ENCODE data around the gene ADCY4. TPM values are rescaled to one million over a fixed set of nuclear protein-coding genes. Genes with fewer than 3 reads are reported as not detected.

ADCY4 gene
- total RNA-seq, 2 donors from 2014 or later: 10.6 to 14.8 TPM

- TF ChIP-seq CTCF (IDR thresholded peaks at IDR 0.05): no peak
- TF ChIP-seq POLR2A (IDR thresholded peaks at IDR 0.05): no peak
- Histone ChIP-seq H3K4me3 (no peak overlapping the region), H3K36me3 (replicated peaks in 1 of 2; ENCODE audit: insufficient read depth in 1 of 2, low read depth in 2 of 2) (no peaks in the 10 kb centered on the region), H3K4me1 (peaks cover 28% of the 10 kb centered on the region), H3K27ac (peak overlapping the region in 1 of 4 donors; percentile 91), H3K27me3 (no peaks in the 10 kb centered on the region), H3K9me3 (no peaks in the 10 kb centered on the region)
- 46 to 50% methylated on average over 1 of the region's 1 CpG for WGBS, 2 donors
- intact Hi-C loops (cut with DNase I): no loop called here
- DNase-seq (no peak), ATAC-seq (no peak)
Measured at GRCh38 chr14:24364841-24365240, 30.0 kb upstream of the ADCY4 start.

GRCh38 chr14:24363401-24363800 lies 28.5 kb upstream of the ADCY4 start:
- no peak overlapping the region for H3K4me3 ChIP-seq
- H3K27ac ChIP-seq: no peak overlapping the region
- intact Hi-C loops (cut with DNase I): no loop called here
- H3K36me3 ChIP-seq (replicated peaks in 1 of 2; ENCODE audit: insufficient read depth in 1 of 2, low read depth in 2 of 2): no peaks in the 10 kb centered on the region
- H3K27me3 ChIP-seq: no peaks in the 10 kb centered on the region
- DNase-seq: no peak
- no peaks in the 10 kb centered on the region for H3K9me3 ChIP-seq
- H3K4me1 ChIP-seq: peaks cover 26% of the 10 kb centered on the region
- TF ChIP-seq CTCF (IDR thresholded peaks at IDR 0.05): no peak
- no peak for TF ChIP-seq POLR2A (IDR thresholded peaks at IDR 0.05)
- 81 to 88% methylated on average over 5 of the region's 5 CpGs for WGBS, 2 donors
- no peak for ATAC-seq

GRCh38 chr14:24362241-24362960 lies 27.5 kb upstream of the ADCY4 start:
- Histone ChIP-seq H3K4me1 (peaks cover 17% of the 10 kb centered on the region), H3K36me3 (replicated peaks in 1 of 2; ENCODE audit: insufficient read depth in 1 of 2, low read depth in 2 of 2) (no peaks in the 10 kb centered on the region), H3K4me3 (no peak overlapping the region), H3K27ac (no peak overlapping the region), H3K9me3 (no peaks in the 10 kb centered on the region), H3K27me3 (no peaks in the 10 kb centered on the region)
- no peak for TF ChIP-seq POLR2A (IDR thresholded peaks at IDR 0.05)
- DNase-seq (no peak), ATAC-seq (no peak)
- WGBS, 2 donors: 24 to 40% methylated on average over 2 of the region's 2 CpGs
- intact Hi-C loops (cut with DNase I): no loop called here

GRCh38 chr14:24361326-24361725 lies 26.5 kb upstream of the ADCY4 start:
- ATAC-seq: no peak
- intact Hi-C loops (cut with DNase I): no loop called here
- 58 to 66% methylated on average over 2 of the region's 2 CpGs for WGBS, 2 donors
- Histone ChIP-seq H3K4me1 (peaks cover 14% of the 10 kb centered on the region), H3K27ac (no peak overlapping the region), H3K4me3 (no peak overlapping the region), H3K9me3 (no peaks in the 10 kb centered on the region), H3K27me3 (no peaks in the 10 kb centered on the region), H3K36me3 (replicated peaks in 1 of 2; ENCODE audit: insufficient read depth in 1 of 2, low read depth in 2 of 2) (no peaks in the 10 kb centered on the region)
- TF ChIP-seq POLR2A (IDR thresholded peaks at IDR 0.05) (no peak), CTCF (IDR thresholded peaks at IDR 0.05) (no peak)
- DNase-seq: no peak

GRCh38 chr14:24360281-24360680 lies 25.4 kb upstream of the ADCY4 start:
- Histone ChIP-seq H3K9me3 (no peaks in the 10 kb centered on the region), H3K27ac (no peak overlapping the region), H3K36me3 (replicated peaks in 1 of 2; ENCODE audit: insufficient read depth in 1 of 2, low read depth in 2 of 2) (no peaks in the 10 kb centered on the region), H3K4me1 (peaks cover 4% of the 10 kb centered on the region), H3K27me3 (no peaks in the 10 kb centered on the region), H3K4me3 (no peak overlapping the region)
- DNase-seq (no peak), ATAC-seq (no peak)
- no peak for TF ChIP-seq POLR2A (IDR thresholded peaks at IDR 0.05)
- TF ChIP-seq CTCF (IDR thresholded peaks at IDR 0.05): no peak
- intact Hi-C loops (cut with DNase I): no loop called here
- WGBS, 2 donors: 85 to 100% methylated on average over 3 of the region's 3 CpGs

All from body of pancreas (tissue), 4 donors.